ENCODE results near the gene LRP1B. TPM values are rescaled to one million over a fixed set of nuclear protein-coding genes. Genes with fewer than 3 reads are reported as not detected.

LRP1B gene
- total RNA-seq, 1 donor from 2014 or later: 0.25 TPM

GRCh38 chr2:140718999-140719398 lies 1411.8 kb downstream of the LRP1B start:
- H3K36me3 Mint-ChIP-seq (ENCODE audit: low read depth): no peaks in the 10 kb centered on the region
- no peak overlapping the region for H3K27ac Mint-ChIP-seq (ENCODE audit: unreplicated experiment)
- no peak for TF ChIP-seq CTCF (IDR thresholded peaks at IDR 0.05)
- peaks cover 2% of the 10 kb centered on the region for H3K27me3 Mint-ChIP-seq (ENCODE audit: low read depth)
- no peaks in the 10 kb centered on the region for H3K4me1 Mint-ChIP-seq (ENCODE audit: low read depth)
- DNase-seq (ENCODE audit: low spot score): no peak
- no peak overlapping the region for H3K4me3 Mint-ChIP-seq (ENCODE audit: unreplicated experiment)
- H3K9me3 Mint-ChIP-seq (ENCODE audit: low read depth): no peaks in the 10 kb centered on the region

- no peaks in the 10 kb centered on the region for H3K36me3 Mint-ChIP-seq (ENCODE audit: low read depth)
- no peak overlapping the region for H3K27ac Mint-ChIP-seq (ENCODE audit: unreplicated experiment)
- no peak for DNase-seq (ENCODE audit: low spot score)
- no peaks in the 10 kb centered on the region for H3K4me1 Mint-ChIP-seq (ENCODE audit: low read depth)
- TF ChIP-seq CTCF (IDR thresholded peaks at IDR 0.05): no peak
- H3K4me3 Mint-ChIP-seq (ENCODE audit: unreplicated experiment): no peak overlapping the region
- no peaks in the 10 kb centered on the region for H3K9me3 Mint-ChIP-seq (ENCODE audit: low read depth)
- peaks cover 2% of the 10 kb centered on the region for H3K27me3 Mint-ChIP-seq (ENCODE audit: low read depth)
These were observed 1413.3 kb downstream of the LRP1B start for GRCh38 chr2:140717481-140717880.

- H3K27ac Mint-ChIP-seq (ENCODE audit: unreplicated experiment): no peak overlapping the region
- no peak for DNase-seq (ENCODE audit: low spot score)
These were observed 1416.2 kb downstream of the LRP1B start for GRCh38 chr2:140714586-140714985.

GRCh38 chr2:140711867-140712266 lies 1418.9 kb downstream of the LRP1B start:
- H3K27ac Mint-ChIP-seq (ENCODE audit: unreplicated experiment): no peak overlapping the region
- no peaks in the 10 kb centered on the region for H3K4me1 Mint-ChIP-seq (ENCODE audit: low read depth)
- no peaks in the 10 kb centered on the region for H3K9me3 Mint-ChIP-seq (ENCODE audit: low read depth)
- TF ChIP-seq CTCF (IDR thresholded peaks at IDR 0.05): no peak
- H3K27me3 Mint-ChIP-seq (ENCODE audit: low read depth): no peaks in the 10 kb centered on the region
- H3K4me3 Mint-ChIP-seq (ENCODE audit: unreplicated experiment): no peak overlapping the region
- H3K36me3 Mint-ChIP-seq (ENCODE audit: low read depth): no peaks in the 10 kb centered on the region
- DNase-seq (ENCODE audit: low spot score): no peak

More at GRCh38 chr2:140714586-140714985, 1416.2 kb downstream of the LRP1B start:
- no peaks in the 10 kb centered on the region for H3K36me3 Mint-ChIP-seq (ENCODE audit: low read depth)
- TF ChIP-seq CTCF (IDR thresholded peaks at IDR 0.05): no peak
- H3K4me3 Mint-ChIP-seq (ENCODE audit: unreplicated experiment): no peak overlapping the region
- H3K9me3 Mint-ChIP-seq (ENCODE audit: low read depth): no peaks in the 10 kb centered on the region
- H3K4me1 Mint-ChIP-seq (ENCODE audit: low read depth): no peaks in the 10 kb centered on the region
- peaks cover 2% of the 10 kb centered on the region for H3K27me3 Mint-ChIP-seq (ENCODE audit: low read depth)

- H3K27ac Mint-ChIP-seq (ENCODE audit: unreplicated experiment): no peak overlapping the region
- H3K9me3 Mint-ChIP-seq (ENCODE audit: low read depth): peaks cover 6% of the 10 kb centered on the region
- no peaks in the 10 kb centered on the region for H3K36me3 Mint-ChIP-seq (ENCODE audit: low read depth)
- DNase-seq (ENCODE audit: low spot score): no peak
- H3K27me3 Mint-ChIP-seq (ENCODE audit: low read depth): no peaks in the 10 kb centered on the region
- TF ChIP-seq CTCF (IDR thresholded peaks at IDR 0.05): no peak
- H3K4me1 Mint-ChIP-seq (ENCODE audit: low read depth): no peaks in the 10 kb centered on the region
- no peak overlapping the region for H3K4me3 Mint-ChIP-seq (ENCODE audit: unreplicated experiment)
These were observed 1429.1 kb downstream of the LRP1B start for GRCh38 chr2:140701726-140702125.
